22Rv1 (cell line): ENCODE measurements around the gene SSH3.

Source experiments
- H3K27ac ChIP-seq: fragments of 450-650 bp; 2 replicates; pipeline ENCODE4 v1.5.1; 2017
- CTCF ChIP-seq: fragments of 450-650 bp; IDR thresholded peaks from 2 replicates; pipeline ENCODE4 v1.5.1; 2017; ENCODE audit warnings: mild to moderate bottlenecking
- ZFX ChIP-seq: fragments of 450-650 bp; IDR thresholded peaks from 2 replicates; pipeline ENCODE4 v1.6.1; 2017; ENCODE audit warnings: antibody characterized with exemption, borderline replicate concordance

SSH3 gene

GRCh38 chr11:67261640-67261945 is 41.7 kb upstream of the SSH3 start:
- peak; percentile 63 for TF ChIP-seq CTCF
- TF ChIP-seq ZFX = no peak
- H3K27ac ChIP-seq = no peak overlapping the region

GRCh38 chr11:67261946-67262681 is 41.2 kb upstream of the SSH3 start:
- H3K27ac ChIP-seq = no peak overlapping the region
- TF ChIP-seq ZFX (no peak), CTCF (no peak)

- 0 out of 2 replicates have a peak overlapping the region, but pooled peaks have one; percentile 31 for H3K27ac ChIP-seq
- TF ChIP-seq CTCF (peak; percentile 95), ZFX (no peak)
These were observed 40.3 kb upstream of the SSH3 start for GRCh38 chr11:67262731-67263675.

GRCh38 chr11:67264260-67264659 is 39.1 kb upstream of the SSH3 start:
- no peak for TF ChIP-seq ZFX
- TF ChIP-seq CTCF = no peak
- H3K27ac ChIP-seq = no peak overlapping the region

GRCh38 chr11:67264877-67265632 is 38.3 kb upstream of the SSH3 start:
- no peak for TF ChIP-seq CTCF
- no peak for TF ChIP-seq ZFX
- H3K27ac ChIP-seq = no peak overlapping the region

- peak overlapping the region; percentile 93; the same call in 1 of the 2 replicates for H3K27ac ChIP-seq
- TF ChIP-seq ZFX = no peak
- peak; percentile 89 for TF ChIP-seq CTCF
These were observed 37.5 kb upstream of the SSH3 start for GRCh38 chr11:67265633-67266448.
